CD4-positive, alpha-beta T cell treated with Interleukin-15 for 4 hours (primary cell): ENCODE measurements around the gene UNC5B.

Experiments used
- DNase-seq: peaks from one replicate; pipeline ENCODE4 v3.0.0-alpha.2; 2020; ENCODE audit warnings: low spot score

UNC5B gene

GRCh38 chr10:71239946-71240795, 27.8 kb downstream of the UNC5B start:
- DNase-seq: no peak

- no peak for DNase-seq
Measured at GRCh38 chr10:71241114-71241829, 28.9 kb downstream of the UNC5B start.

- no peak for DNase-seq
Measured at GRCh38 chr10:71241830-71242621, 29.7 kb downstream of the UNC5B start.

GRCh38 chr10:71242622-71243009, 30.2 kb downstream of the UNC5B start:
- DNase-seq: no peak

GRCh38 chr10:71243756-71244395, 31.5 kb downstream of the UNC5B start:
- DNase-seq: no peak

GRCh38 chr10:71244431-71245419, 32.4 kb downstream of the UNC5B start:
- no peak for DNase-seq

- DNase-seq: no peak
Measured at GRCh38 chr10:71245420-71246325, 33.3 kb downstream of the UNC5B start.

GRCh38 chr10:71246591-71247413, 34.4 kb downstream of the UNC5B start:
- DNase-seq: no peak

GRCh38 chr10:71247414-71247705, 35.0 kb downstream of the UNC5B start:
- DNase-seq: no peak

- no peak for DNase-seq
Measured at GRCh38 chr10:71247804-71248203, 35.4 kb downstream of the UNC5B start.

GRCh38 chr10:71248210-71248609, 35.8 kb downstream of the UNC5B start:
- no peak for DNase-seq

GRCh38 chr10:71249996-71250395, 37.6 kb downstream of the UNC5B start:
- DNase-seq: no peak

- no peak for DNase-seq
Measured at GRCh38 chr10:71250405-71250804, 38.0 kb downstream of the UNC5B start.

GRCh38 chr10:71250842-71251241, 38.5 kb downstream of the UNC5B start:
- no peak for DNase-seq

GRCh38 chr10:71251319-71251718, 38.9 kb downstream of the UNC5B start:
- no peak for DNase-seq

GRCh38 chr10:71252220-71252619, 39.9 kb downstream of the UNC5B start:
- no peak for DNase-seq

GRCh38 chr10:71253981-71254818, 41.8 kb downstream of the UNC5B start:
- no peak for DNase-seq
